ENCODE measurements around the gene TM9SF1.
A peak's percentile ranks its signal among the peaks of the same experiment; 100 is the strongest.

TM9SF1 gene

GRCh38 chr14:24151404-24152080 lies 43.7 kb downstream of the TM9SF1 start:
- DNase-seq (ENCODE audit: low read depth in 2 of 2, low spot score in 1 of 2), result no peak

DNA sequence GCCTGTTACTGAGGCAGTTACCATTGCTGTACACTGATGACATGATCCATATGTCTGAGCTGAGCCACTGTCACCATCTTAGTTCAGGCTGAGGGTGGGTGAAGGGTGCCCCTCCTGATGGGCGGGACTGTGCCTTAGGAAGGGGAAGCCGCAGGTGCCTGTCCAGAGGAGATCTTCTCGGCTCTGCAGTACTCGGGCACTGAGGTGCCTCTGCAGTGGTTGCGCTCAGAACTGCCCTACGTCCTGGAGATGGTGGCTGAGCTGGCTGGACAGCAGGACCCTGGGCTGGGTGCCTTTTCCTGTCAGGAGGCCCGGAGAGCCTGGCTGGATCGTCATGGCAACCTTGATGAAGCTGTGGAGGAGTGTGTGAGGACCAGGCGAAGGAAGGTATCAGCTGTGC lies 44.2 kb downstream of the TM9SF1 start:
- no peak for DNase-seq (ENCODE audit: low read depth in 2 of 2, low spot score in 1 of 2)

DNA sequence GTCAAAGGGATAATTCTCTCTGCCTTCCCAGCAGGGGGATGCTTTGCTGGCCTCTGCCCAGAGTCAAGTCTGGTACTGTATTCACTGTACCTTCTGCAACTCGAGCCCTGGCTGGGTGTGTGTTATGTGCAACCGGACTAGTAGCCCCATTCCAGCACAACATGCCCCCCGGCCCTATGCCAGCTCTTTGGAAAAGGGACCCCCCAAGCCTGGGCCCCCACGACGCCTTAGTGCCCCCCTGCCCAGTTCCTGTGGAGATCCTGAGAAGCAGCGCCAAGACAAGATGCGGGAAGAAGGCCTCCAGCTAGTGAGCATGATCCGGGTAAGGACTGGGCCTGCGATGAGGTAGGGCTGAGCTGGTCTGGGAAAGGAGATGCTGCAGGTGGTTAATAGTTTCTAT lies 44.7 kb downstream of the TM9SF1 start:
- DNase-seq (ENCODE audit: low read depth in 2 of 2, low spot score in 1 of 2), result no peak

- DNase-seq (ENCODE audit: low read depth in 2 of 2, low spot score in 1 of 2), result no peak
Observed at GRCh38 chr14:24150061-24150460, 45.2 kb downstream of the TM9SF1 start.

DNA sequence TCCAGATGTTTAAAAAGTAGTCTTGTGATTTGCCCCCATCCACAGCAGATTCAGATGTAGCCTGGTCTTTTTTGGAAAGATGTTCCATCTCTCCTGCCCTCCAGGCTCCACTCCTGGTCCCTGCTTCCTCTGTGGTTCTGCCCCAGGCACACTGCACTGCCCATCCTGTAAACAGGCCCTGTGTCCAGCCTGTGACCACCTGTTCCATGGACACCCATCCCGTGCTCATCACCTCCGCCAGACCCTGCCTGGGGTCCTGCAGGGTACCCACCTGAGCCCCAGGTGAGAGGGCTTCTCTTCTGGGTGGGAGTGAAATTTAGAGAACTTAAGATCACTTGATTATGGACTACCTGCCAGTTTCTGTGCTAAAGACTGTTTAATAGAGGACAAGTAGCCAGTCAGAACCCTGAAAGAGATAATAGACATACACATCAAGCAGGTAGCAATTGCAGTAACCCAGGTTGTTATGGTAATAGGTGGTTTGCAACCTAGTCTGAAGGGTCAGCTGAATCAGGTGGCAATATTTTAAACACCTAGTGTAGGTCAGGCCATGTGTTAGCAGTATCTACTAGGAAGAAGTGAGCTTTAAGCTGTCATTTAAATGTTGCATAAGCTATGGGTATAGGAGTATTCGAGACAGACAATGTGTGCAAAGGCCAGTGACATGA lies 45.8 kb downstream of the TM9SF1 start:
- no peak for DNase-seq (ENCODE audit: low read depth in 2 of 2, low spot score in 1 of 2)

- DNase-seq (ENCODE audit: low read depth in 2 of 2, low spot score in 1 of 2), result no peak
Observed at GRCh38 chr14:24147761-24148428, 47.3 kb downstream of the TM9SF1 start.

GRCh38 chr14:24146978-24147760 lies 48.1 kb downstream of the TM9SF1 start, which contains the start of gene RNF31:
Gene RNF31, plus strand, starts transcription at chr14:24147498. Its CDS starts 201 bp downstream, at chr14:24147699.
- peak; percentile 90 to 94 for DNase-seq (ENCODE audit: low read depth in 2 of 2, low spot score in 1 of 2)

DNA sequence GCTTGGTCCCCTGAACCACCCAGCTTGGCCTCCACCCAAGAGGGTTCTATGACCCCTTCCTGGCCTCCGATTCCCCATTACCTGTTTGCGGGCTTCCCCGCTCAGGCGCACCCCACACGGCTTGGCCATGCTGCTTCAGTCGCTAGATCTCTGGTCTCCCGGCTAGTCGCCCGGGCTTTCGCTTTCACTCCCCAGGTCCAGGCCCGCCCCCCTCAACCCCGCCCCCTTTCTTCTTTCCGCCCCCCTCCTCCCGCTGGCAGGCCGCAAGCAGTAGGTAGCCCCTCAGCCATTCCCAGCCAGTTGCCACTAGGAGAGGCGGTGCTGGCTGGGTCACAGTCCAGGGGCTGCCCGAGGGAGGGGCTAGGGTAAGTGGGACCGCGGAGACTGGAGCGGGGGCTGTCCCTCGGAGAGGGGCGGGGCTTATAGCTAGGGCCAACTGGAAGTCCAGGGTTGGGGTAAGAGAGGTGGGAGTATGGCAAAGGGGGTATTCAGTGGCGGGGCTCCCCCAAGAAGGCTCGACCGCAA lies 48.7 kb downstream of the TM9SF1 start, which contains the start of gene PSME2:
PSME2 (minus strand) TSS at position 158 of the 525 bp plus-strand sequence; CDS start at position 129, 29 bp downstream.
- DNase-seq (ENCODE audit: low read depth in 2 of 2, low spot score in 1 of 2), result peak; percentile 65 to 69

DNA sequence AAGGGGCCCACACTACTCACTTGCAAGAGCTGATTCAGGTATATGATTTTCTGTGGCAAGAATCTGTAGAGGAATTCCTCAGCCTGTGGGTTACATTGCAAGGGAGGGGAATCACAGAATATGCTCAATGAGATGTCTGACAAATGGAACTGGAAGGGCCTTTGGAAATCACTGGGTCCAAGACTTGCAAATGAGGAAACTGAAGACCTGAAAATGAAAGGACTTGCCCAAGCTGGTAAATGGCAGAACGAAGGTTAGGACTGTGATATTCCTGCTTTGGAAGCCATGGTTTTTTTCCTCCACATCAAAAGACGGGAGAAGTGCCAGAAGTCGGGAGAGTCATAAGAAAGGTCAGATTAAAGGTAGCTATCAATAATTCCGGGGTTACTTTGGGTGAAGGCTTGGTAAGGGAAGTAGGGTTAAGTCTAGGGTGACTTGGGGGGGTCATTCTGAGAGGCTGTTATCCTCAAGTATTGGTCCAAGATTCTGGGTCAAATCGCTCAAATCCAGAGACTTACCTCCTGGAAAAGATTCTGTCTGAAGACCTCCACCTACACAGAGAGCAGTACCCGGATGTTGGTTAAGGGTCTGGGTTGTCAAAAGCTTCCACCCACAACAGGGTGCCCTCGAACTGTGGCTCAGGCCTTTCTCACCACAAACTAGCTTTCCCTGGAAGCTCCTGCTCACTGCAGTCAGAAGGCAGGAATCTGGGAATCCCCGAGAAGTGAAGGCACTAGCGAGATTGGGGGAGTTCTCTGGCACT lies 49.4 kb downstream of the TM9SF1 start:
- DNase-seq (ENCODE audit: low read depth in 2 of 2, low spot score in 1 of 2), result no peak

DNA sequence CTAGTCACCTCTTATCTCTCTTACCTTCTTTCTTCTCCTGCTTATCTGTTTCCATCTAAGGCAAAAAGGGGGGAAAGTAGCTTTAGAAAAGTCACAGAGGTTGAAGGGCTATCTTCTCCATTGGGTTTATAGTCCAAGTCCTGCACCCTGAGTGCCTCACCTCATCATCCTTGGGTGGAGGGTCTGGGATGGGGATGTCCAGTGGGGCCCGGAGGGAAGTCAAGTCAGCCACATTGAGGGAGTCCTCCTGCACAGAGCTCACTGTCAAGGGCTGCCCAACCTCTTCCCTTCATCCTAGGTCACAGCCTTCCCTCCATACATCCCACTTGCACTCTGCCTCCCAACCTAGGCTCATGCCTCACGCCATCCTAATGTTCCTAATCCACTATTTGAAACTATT lies 50.0 kb downstream of the TM9SF1 start:
- no peak for DNase-seq (ENCODE audit: low read depth in 2 of 2, low spot score in 1 of 2)

DNA sequence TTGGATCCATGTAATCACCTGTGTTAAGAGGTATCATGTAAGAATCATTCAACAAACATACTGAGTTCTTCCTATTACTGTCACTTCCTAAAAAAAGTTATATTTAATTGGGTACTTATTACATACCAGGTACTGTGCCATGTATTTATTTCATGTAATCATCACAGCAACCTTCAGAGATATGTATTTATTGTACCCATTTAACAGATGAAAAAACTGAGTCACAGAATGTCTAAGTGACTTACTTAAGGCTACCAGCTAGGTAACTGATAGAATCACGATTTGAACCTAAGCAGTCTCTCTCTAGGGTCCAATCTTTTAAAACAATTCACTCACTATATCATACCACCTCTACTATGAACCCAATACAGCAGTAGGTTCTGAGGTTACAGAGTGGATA lies 50.8 kb downstream of the TM9SF1 start:
- no peak for DNase-seq (ENCODE audit: low read depth in 2 of 2, low spot score in 1 of 2)

DNA sequence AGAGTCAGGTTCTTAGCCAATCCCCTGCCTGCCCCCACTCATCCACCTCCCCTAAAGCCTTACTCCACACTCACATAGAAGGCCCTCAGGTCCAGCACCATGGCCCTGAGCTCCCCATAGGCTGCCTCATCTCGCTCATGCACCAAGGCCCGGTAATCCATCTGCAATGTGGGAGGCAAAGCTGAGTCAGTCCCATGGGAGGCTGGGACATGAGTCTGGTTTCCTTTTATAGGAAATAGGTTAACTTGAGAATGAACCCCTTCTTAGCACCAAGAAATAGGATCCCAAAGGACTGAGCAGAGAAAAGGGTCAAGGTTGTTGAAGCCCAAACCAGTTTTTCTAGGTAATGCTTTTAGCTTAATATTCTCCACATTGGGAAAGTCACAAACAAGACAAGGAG lies 51.7 kb downstream of the TM9SF1 start:
- no peak for DNase-seq (ENCODE audit: low read depth in 2 of 2, low spot score in 1 of 2)

GRCh38 chr14:24141097-24141880 lies 54.0 kb downstream of the TM9SF1 start, which contains the start of gene EMC9:
Gene EMC9, minus strand, starts transcription at chr14:24141591. Its CDS starts 287 bp downstream, at chr14:24141304.
- DNase-seq (ENCODE audit: low read depth in 2 of 2, low spot score in 1 of 2), result peak; percentile 98 to 99

GRCh38 chr14:24139272-24139934 lies 55.8 kb downstream of the TM9SF1 start:
- DNase-seq (ENCODE audit: low read depth in 2 of 2, low spot score in 1 of 2), result no peak
